Thoracic aorta (tissue), 2 donors: Measurements from ENCODE around the gene TMPRSS9. TPM values are rescaled to one million over a fixed set of nuclear protein-coding genes. Genes with fewer than 3 reads are reported as not detected.
"Not testable (repeated sequence)": the region's sequence is repeated elsewhere in the genome, so short reads cannot be mapped to it uniquely, and the experiment has no call there.

Source experiments
- ATAC-seq: fragments of 150-250 bp; one replicate; pipeline ENCODE4 v1.8.0; 2017; ENCODE audit warnings: low read depth; ENCODE audit not compliant: insufficient number of reproducible peaks, low FRiP score
- DNase-seq: peaks from one replicate; pipeline ENCODE4 v3.0.0-alpha.2; 2020; ENCODE audit warnings: low spot score
- H3K27ac ChIP-seq, 2 donors: fragments of 200-600 bp; sonication (generic); 1 replicate in 1 of 2; 2 replicates in 1 of 2; pipeline ENCODE4 v1.5.1; 2016; ENCODE audit warnings: mild to moderate bottlenecking in 2 of 2, moderate library complexity in 2 of 2
- H3K27me3 ChIP-seq: fragments of 200-600 bp; sonication (generic); replicated peaks from 2 replicates; pipeline ENCODE4 v1.6.0; 2016; ENCODE audit warnings: mild to moderate bottlenecking; ENCODE audit not compliant: insufficient read depth
- H3K36me3 ChIP-seq: fragments of 200-600 bp; sonication (generic); one replicate; pipeline ENCODE4 v1.5.1; 2016
- H3K4me1 ChIP-seq, 2 donors: fragments of 200-600 bp; sonication (generic); 1 replicate in 1 of 2; 2 replicates in 1 of 2; pipeline versions ENCODE4 v1.5.1 to v1.6.0; 2016; ENCODE audit warnings: low read depth in 2 of 2, mild to moderate bottlenecking in 1 of 2; ENCODE audit not compliant: control insufficient read depth in 1 of 2
- H3K4me3 ChIP-seq: fragments of 200-600 bp; sonication (generic); 2 replicates; pipeline ENCODE4 v1.5.1; 2016; ENCODE audit warnings: mild to moderate bottlenecking
- H3K9me3 ChIP-seq: fragments of 200-600 bp; sonication (generic); 2 replicates; pipeline ENCODE4 v1.5.1; 2016
- total RNA-seq, 2 donors: library from RNA; depleted of rRNA; stranded (reverse); fragments of >200 nt; gene quantifications; one replicate each; pipeline versions ENCODE4 v1.1.0 to v1.2.3, GENCODE V29; 2016
- TF ChIP-seq, protein P1 (sequence below): fragments of 200-600 bp; sonication (generic); IDR thresholded peaks from one replicate; pipeline ENCODE4 v1.5.1; 2019; ENCODE audit warnings: antibody characterized with exemption

TMPRSS9 gene
- total RNA-seq, 2 donors from 2014 or later: 0.42 to 0.54 TPM

GRCh38 chr19:2394054-2394441 lies 34.0 kb downstream of the TMPRSS9 start:
- H3K36me3 ChIP-seq: no peaks in the 10 kb centered on the region
- H3K27ac ChIP-seq: no peak overlapping the region
- no peaks in the 10 kb centered on the region for H3K9me3 ChIP-seq
- TF ChIP-seq, protein P1, sequence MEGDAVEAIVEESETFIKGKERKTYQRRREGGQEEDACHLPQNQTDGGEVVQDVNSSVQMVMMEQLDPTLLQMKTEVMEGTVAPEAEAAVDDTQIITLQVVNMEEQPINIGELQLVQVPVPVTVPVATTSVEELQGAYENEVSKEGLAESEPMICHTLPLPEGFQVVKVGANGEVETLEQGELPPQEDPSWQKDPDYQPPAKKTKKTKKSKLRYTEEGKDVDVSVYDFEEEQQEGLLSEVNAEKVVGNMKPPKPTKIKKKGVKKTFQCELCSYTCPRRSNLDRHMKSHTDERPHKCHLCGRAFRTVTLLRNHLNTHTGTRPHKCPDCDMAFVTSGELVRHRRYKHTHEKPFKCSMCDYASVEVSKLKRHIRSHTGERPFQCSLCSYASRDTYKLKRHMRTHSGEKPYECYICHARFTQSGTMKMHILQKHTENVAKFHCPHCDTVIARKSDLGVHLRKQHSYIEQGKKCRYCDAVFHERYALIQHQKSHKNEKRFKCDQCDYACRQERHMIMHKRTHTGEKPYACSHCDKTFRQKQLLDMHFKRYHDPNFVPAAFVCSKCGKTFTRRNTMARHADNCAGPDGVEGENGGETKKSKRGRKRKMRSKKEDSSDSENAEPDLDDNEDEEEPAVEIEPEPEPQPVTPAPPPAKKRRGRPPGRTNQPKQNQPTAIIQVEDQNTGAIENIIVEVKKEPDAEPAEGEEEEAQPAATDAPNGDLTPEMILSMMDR: no peak
- peaks cover 0 to 6% of the 10 kb centered on the region in 2 donors for H3K4me1 ChIP-seq
- no peaks in the 10 kb centered on the region for H3K27me3 ChIP-seq
- DNase-seq (no peak), ATAC-seq (no peak)
- peak overlapping the region; percentile 44 for H3K4me3 ChIP-seq

- peak overlapping the region; percentile 44 for H3K4me3 ChIP-seq
- TF ChIP-seq, protein P1: no peak
- DNase-seq: no peak
- H3K36me3 ChIP-seq: no peaks in the 10 kb centered on the region
- ATAC-seq: no peak
- peaks cover 0 to 6% of the 10 kb centered on the region in 2 donors for H3K4me1 ChIP-seq
- no peaks in the 10 kb centered on the region for H3K9me3 ChIP-seq
- no peaks in the 10 kb centered on the region for H3K27me3 ChIP-seq
- H3K27ac ChIP-seq: peak overlapping the region in 1 of 2 donors; percentile 1
Observed at GRCh38 chr19:2394442-2395292, 34.6 kb downstream of the TMPRSS9 start.

- H3K36me3 ChIP-seq, ATAC-seq, DNase-seq: not testable (repeated sequence)
Observed at GRCh38 chr19:2395293-2395829, 35.3 kb downstream of the TMPRSS9 start.

DNA sequence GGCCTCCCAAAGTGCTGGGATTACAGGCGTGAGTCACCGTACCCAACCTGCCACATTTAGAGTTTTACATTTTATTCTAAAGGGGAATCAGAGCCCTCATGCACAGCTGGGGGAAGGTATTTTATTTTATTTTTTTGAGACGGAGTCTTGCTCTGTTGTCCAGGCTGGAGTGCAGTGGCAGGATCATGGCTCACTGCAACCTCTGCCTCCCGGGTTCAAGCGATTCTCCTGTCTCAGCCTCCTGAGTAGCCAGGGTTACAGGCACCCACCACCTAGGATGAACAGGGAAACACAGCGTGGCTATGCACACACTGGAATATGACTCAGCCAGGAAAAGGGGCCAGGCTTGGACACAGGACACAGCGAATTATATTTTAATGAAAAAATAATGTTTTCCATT lies 37.1 kb downstream of the TMPRSS9 start:
- not testable (repeated sequence) for H3K36me3 ChIP-seq, H3K27ac ChIP-seq, H3K4me1 ChIP-seq, H3K9me3 ChIP-seq, ATAC-seq, H3K4me3 ChIP-seq, H3K27me3 ChIP-seq, DNase-seq

More at GRCh38 chr19:2395293-2395829, 35.3 kb downstream of the TMPRSS9 start:
- H3K27ac ChIP-seq: peak overlapping the region in 1 of 2 donors; percentile 1
- not testable (repeated sequence) for H3K4me3 ChIP-seq, H3K4me1 ChIP-seq, H3K9me3 ChIP-seq, H3K27me3 ChIP-seq

GRCh38 chr19:2398735-2399305 lies 38.8 kb downstream of the TMPRSS9 start:
- Histone ChIP-seq H3K27ac (no peak overlapping the region), H3K9me3 (no peaks in the 10 kb centered on the region), H3K4me1 (peaks cover 0 to 6% of the 10 kb centered on the region in 2 donors), H3K36me3 (no peaks in the 10 kb centered on the region), H3K27me3 (no peaks in the 10 kb centered on the region), H3K4me3 (no peak overlapping the region)
- TF ChIP-seq, protein P1: no peak
- ATAC-seq (no peak), DNase-seq (no peak)

GRCh38 chr19:2399582-2399981 lies 39.5 kb downstream of the TMPRSS9 start:
- Histone ChIP-seq H3K36me3 (no peaks in the 10 kb centered on the region), H3K4me1 (peaks cover 0 to 3% of the 10 kb centered on the region in 2 donors), H3K27me3 (no peaks in the 10 kb centered on the region), H3K27ac (no peak overlapping the region), H3K9me3 (peaks cover 3% of the 10 kb centered on the region), H3K4me3 (no peak overlapping the region)
- ATAC-seq (no peak), DNase-seq (no peak)
- TF ChIP-seq, protein P1: no peak
